K562 (cell line): ENCODE data around the gene ARID4B. TPM values are rescaled to one million over a fixed set of nuclear protein-coding genes. Genes with fewer than 3 reads are reported as not detected.

Experiments
- ARID3A ChIP-seq: IDR thresholded peaks from 2 replicates; pipeline ENCODE4 v1.6.1; 2012; ENCODE audit warnings: low read depth, low read length, improper control_type of control experiment, borderline replicate concordance
- CBX2 ChIP-seq: fragments of 200-600 bp; sonication (generic); IDR thresholded peaks from one replicate; pipeline ENCODE4 v1.6.1; 2012; ENCODE audit warnings: mild to moderate bottlenecking, low read length, inconsistent platforms; ENCODE audit not compliant: insufficient read depth, poor library complexity, severe bottlenecking
- CBX3 ChIP-seq, 2 experiments: IDR thresholded peaks; 1 replicate in 1 of 2; 2 replicates in 1 of 2; pipeline ENCODE4 v1.6.1; 2012; ENCODE audit warnings: inconsistent platforms in 2 of 2, low read length in 2 of 2, borderline replicate concordance in 1 of 2, control low read depth in 1 of 2
- CREB3L1 ChIP-seq: fragments of 450-650 bp; IDR thresholded peaks from 2 replicates; pipeline ENCODE4 v1.6.1; 2014; ENCODE audit warnings: low read depth, mild to moderate bottlenecking, moderate library complexity, borderline replicate concordance
- FOXP1 ChIP-seq: sonication (generic); formaldehyde crosslinking; IDR thresholded peaks from 2 replicates; pipeline ENCODE4 v1.8.0; 2022; ENCODE audit warnings: mild to moderate bottlenecking, missing genetic modification reagents
- HNRNPL ChIP-seq: fragments of 200-400 bp; formaldehyde crosslinking; IDR thresholded peaks from 2 replicates; pipeline ENCODE4 v1.6.1; 2017; ENCODE audit warnings: low read depth, mild to moderate bottlenecking, low read length
- NBN ChIP-seq: fragments of 450-650 bp; IDR thresholded peaks from 2 replicates; pipeline ENCODE4 v1.6.1; 2016; ENCODE audit warnings: low read depth, mild to moderate bottlenecking
- NR1H2 ChIP-seq: sonication (generic); formaldehyde crosslinking; IDR thresholded peaks from 2 replicates; pipeline ENCODE4 v1.4.0; 2020; ENCODE audit warnings: mild to moderate bottlenecking, missing genetic modification reagents
- NR2C2 ChIP-seq, 2 experiments: fragments of 200-800 bp in 1 of 2; sonication (Bioruptor generic) in 1 of 2; sonication (generic) in 1 of 2; formaldehyde crosslinking in 1 of 2; IDR thresholded peaks; 2 replicates each; pipeline versions ENCODE4 v1.6.1 to v1.8.0; 2016 to 2022; ENCODE audit warnings: mild to moderate bottlenecking in 1 of 2, missing compliant biosample characterization in 1 of 2, missing genetic modification characterization in 1 of 2, missing genetic modification reagents in 1 of 2
- PTBP1 ChIP-seq: fragments of 200-400 bp; formaldehyde crosslinking; IDR thresholded peaks from 2 replicates; pipeline ENCODE4 v1.6.1; 2017; ENCODE audit warnings: low read depth, low read length
- RBM25 ChIP-seq: fragments of 200-400 bp; formaldehyde crosslinking; IDR thresholded peaks from 2 replicates; pipeline ENCODE4 v1.6.1; 2018; ENCODE audit warnings: low read length, low read depth, moderate library complexity; ENCODE audit not compliant: severe bottlenecking
- RBM39 ChIP-seq: fragments of 200-400 bp; formaldehyde crosslinking; optimal IDR thresholded peaks from 2 replicates; pipeline ENCODE3; 2018; ENCODE audit warnings: low read depth, low read length
- SAFB2 ChIP-seq: fragments of 200-400 bp; formaldehyde crosslinking; IDR thresholded peaks from 2 replicates; pipeline ENCODE4 v1.6.1; 2018; ENCODE audit warnings: borderline replicate concordance, low read length, low read depth, moderate library complexity; ENCODE audit not compliant: severe bottlenecking
- SMARCC2 ChIP-seq: fragments of 450-650 bp; IDR thresholded peaks from 2 replicates; pipeline ENCODE4 v1.6.1; 2017; ENCODE audit warnings: antibody characterized with exemption, moderate library complexity, mild to moderate bottlenecking, low read depth
- YBX1 ChIP-seq: fragments of 450-650 bp; IDR thresholded peaks from 2 replicates; pipeline ENCODE4 v1.7.1; 2016; ENCODE audit warnings: mild to moderate bottlenecking
- ZBTB1 ChIP-seq: sonication (generic); formaldehyde crosslinking; IDR thresholded peaks from 2 replicates; pipeline ENCODE4 v1.8.1; 2023; ENCODE audit warnings: missing genetic modification reagents, low read depth, mild to moderate bottlenecking, borderline replicate concordance
- ZNF277 ChIP-seq: fragments of 250-450 bp; sonication (Bioruptor Pico); IDR thresholded peaks from 2 replicates; pipeline ENCODE4 v1.8.0; 2022; ENCODE audit warnings: inconsistent platforms, mild to moderate bottlenecking, moderate library complexity, borderline replicate concordance
- ZNF507 ChIP-seq: conservative IDR thresholded peaks from 2 replicates; pipeline ENCODE4 v1.6.1; 2017; ENCODE audit warnings: missing genetic modification characterization, missing compliant biosample characterization
- ZNF717 ChIP-seq: fragments of 250-450 bp; sonication (Bioruptor Pico); IDR thresholded peaks from 2 replicates; pipeline ENCODE4 v1.5.0; 2021
- ZNF785 ChIP-seq: fragments of 250-450 bp; sonication (Bioruptor Pico); IDR thresholded peaks from 2 replicates; pipeline ENCODE4 v1.4.0; 2020; ENCODE audit warnings: mild to moderate bottlenecking
- polyA plus RNA-seq, 8 experiments: library from polyadenylated mRNA; depleted of rRNA in 4 of 8; stranded (reverse) in 5 of 8; unstranded in 3 of 8; fragments of >200 nt; fragmentation: Nextera tagmentation in 2 of 8; fragmentation: Illumina TruSeq in 1 of 8; extraction: Ambion mirVana in 2 of 8; extraction: Trizol in 1 of 8; gene quantifications; 2 replicates each; pipeline versions ENCODE4 v1.2.1 to v1.2.3, GENCODE V29; 2011 to 2014; ENCODE audit warnings: inconsistent platforms in 1 of 8, missing spikeins in 1 of 8
- total RNA-seq, 7 experiments: library from RNA; depleted of rRNA in 6 of 7; stranded (reverse); fragments of >200 nt in 6 of 7; fragmentation: Illumina TruSeq in 2 of 7; extraction: Trizol in 2 of 7; gene quantifications; 2 replicates each; pipeline versions ENCODE4 v1.2.1 to v1.2.3, GENCODE V29; 2011 to 2021; ENCODE audit warnings: low replicate concordance in 1 of 7
- TF ChIP-seq, protein P1 (sequence below): fragments of 250-450 bp; sonication (Bioruptor Pico); IDR thresholded peaks from 2 replicates; pipeline ENCODE4 v1.9.0; 2021; ENCODE audit warnings: mild to moderate bottlenecking, inconsistent platforms

ARID4B gene
- total and polyA plus RNA-seq, 9 of the 15 experiments (the other 6 are each of a cell fraction or from before 2014, with no cell fraction given): 8.4 to 38.9 (median 18.5) TPM

- TF ChIP-seq ARID3A (no peak), CBX2 (no peak), RBM39 (no peak), YBX1 (no peak), PTBP1 (no peak), SAFB2 (no peak), CREB3L1 (peak; percentile 82; the same call in 1 of the 2 replicates), HNRNPL (no peak), ZBTB1 (CRISPR knock-in tag) (no peak), NR2C2 (CRISPR knock-in tag; IDR thresholded peaks at IDR 0.05) (no peak), NR2C2 (tag; IDR thresholded peaks at IDR 0.05) (peak; percentile 46; the same call in 1 of the 2 replicates), CBX3 (IDR thresholded peaks at IDR 0.05; ENCODE audit: borderline replicate concordance in 1 of 2, low read length in 2 of 2) (peak in 1 of 2 experiments; percentile 75; a peak in 1 of 3 replicates), RBM25 (no peak), ZNF785 (CRISPR knock-in tag) (no peak), SMARCC2 (no peak), ZNF507 (no peak), ZNF277 (no peak), ZNF717 (no peak), NR1H2 (CRISPR knock-in tag) (peak; percentile 86; the same call in 1 of the 2 replicates), FOXP1 (CRISPR knock-in tag) (peak; percentile 60), NBN (peak; percentile 75)
- TF ChIP-seq, protein P1, sequence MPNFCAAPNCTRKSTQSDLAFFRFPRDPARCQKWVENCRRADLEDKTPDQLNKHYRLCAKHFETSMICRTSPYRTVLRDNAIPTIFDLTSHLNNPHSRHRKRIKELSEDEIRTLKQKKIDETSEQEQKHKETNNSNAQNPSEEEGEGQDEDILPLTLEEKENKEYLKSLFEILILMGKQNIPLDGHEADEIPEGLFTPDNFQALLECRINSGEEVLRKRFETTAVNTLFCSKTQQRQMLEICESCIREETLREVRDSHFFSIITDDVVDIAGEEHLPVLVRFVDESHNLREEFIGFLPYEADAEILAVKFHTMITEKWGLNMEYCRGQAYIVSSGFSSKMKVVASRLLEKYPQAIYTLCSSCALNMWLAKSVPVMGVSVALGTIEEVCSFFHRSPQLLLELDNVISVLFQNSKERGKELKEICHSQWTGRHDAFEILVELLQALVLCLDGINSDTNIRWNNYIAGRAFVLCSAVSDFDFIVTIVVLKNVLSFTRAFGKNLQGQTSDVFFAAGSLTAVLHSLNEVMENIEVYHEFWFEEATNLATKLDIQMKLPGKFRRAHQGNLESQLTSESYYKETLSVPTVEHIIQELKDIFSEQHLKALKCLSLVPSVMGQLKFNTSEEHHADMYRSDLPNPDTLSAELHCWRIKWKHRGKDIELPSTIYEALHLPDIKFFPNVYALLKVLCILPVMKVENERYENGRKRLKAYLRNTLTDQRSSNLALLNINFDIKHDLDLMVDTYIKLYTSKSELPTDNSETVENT (CRISPR knock-in tag): 0 out of 2 replicates have a peak, but pooled peaks have one; percentile 44
Observed at GRCh38 chr1:235160957-235161684, 166.9 kb downstream of the ARID4B start, which contains the start of gene RBM34 (continued).
